HFFc6 (cell line): ENCODE results near the gene PLA2G4F. TPM values are rescaled to one million over a fixed set of nuclear protein-coding genes. Genes with fewer than 3 reads are reported as not detected.

Source experiments
- DNase-seq: peaks from one replicate; pipeline ENCODE4 v3.0.0-alpha.2; 2018
- H3K27ac Mint-ChIP-seq: 2 replicates; pipeline ENCODE4 v1.8.0; 2020; ENCODE audit warnings: mild to moderate bottlenecking, mixed read lengths
- H3K27me3 Mint-ChIP-seq: 2 replicates; pipeline ENCODE4 v1.8.0; 2021; ENCODE audit warnings: mild to moderate bottlenecking, moderate library complexity, mixed read lengths; ENCODE audit not compliant: insufficient read depth
- H3K36me3 Mint-ChIP-seq: 2 replicates; pipeline ENCODE4 v1.8.0; 2021; ENCODE audit warnings: low read depth, mixed read lengths
- H3K4me1 Mint-ChIP-seq: 2 replicates; pipeline ENCODE4 v1.8.0; 2020; ENCODE audit warnings: low read depth, mixed read lengths
- H3K4me3 Mint-ChIP-seq: 2 replicates; pipeline ENCODE4 v1.8.0; 2020; ENCODE audit warnings: mild to moderate bottlenecking, moderate library complexity, mixed read lengths
- H3K9me3 Mint-ChIP-seq: 2 replicates; pipeline ENCODE4 v1.8.0; 2020; ENCODE audit warnings: mild to moderate bottlenecking, mixed read lengths
- long read RNA-seq: library from polyadenylated mRNA; unstranded; transcript quantifications from one replicate; pipeline ENCODE4 v2.0.0, GENCODE V29; 2019
- total RNA-seq, 6 experiments: library from RNA; stranded (reverse); fragmentation: NEBNext Ultra II Directional; extraction: Animal tissue kit (Norgen Biotek cat#: 25700); gene quantifications; 2 replicates in 1 of 6; 3 replicates in 5 of 6; pipeline ENCODE4 v1.2.3, GENCODE V29; 2021
- TF ChIP-seq, protein P1 (sequence below): fragments of 200-600 bp; sonication (generic); IDR thresholded peaks from 2 replicates; pipeline ENCODE4 v1.5.0; 2021; ENCODE audit warnings: antibody characterized with exemption, mild to moderate bottlenecking

Gene PLA2G4F, protein sequence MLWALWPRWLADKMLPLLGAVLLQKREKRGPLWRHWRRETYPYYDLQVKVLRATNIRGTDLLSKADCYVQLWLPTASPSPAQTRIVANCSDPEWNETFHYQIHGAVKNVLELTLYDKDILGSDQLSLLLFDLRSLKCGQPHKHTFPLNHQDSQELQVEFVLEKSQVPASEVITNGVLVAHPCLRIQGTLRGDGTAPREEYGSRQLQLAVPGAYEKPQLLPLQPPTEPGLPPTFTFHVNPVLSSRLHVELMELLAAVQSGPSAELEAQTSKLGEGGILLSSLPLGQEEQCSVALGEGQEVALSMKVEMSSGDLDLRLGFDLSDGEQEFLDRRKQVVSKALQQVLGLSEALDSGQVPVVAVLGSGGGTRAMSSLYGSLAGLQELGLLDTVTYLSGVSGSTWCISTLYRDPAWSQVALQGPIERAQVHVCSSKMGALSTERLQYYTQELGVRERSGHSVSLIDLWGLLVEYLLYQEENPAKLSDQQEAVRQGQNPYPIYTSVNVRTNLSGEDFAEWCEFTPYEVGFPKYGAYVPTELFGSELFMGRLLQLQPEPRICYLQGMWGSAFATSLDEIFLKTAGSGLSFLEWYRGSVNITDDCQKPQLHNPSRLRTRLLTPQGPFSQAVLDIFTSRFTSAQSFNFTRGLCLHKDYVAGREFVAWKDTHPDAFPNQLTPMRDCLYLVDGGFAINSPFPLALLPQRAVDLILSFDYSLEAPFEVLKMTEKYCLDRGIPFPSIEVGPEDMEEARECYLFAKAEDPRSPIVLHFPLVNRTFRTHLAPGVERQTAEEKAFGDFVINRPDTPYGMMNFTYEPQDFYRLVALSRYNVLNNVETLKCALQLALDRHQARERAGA
- total RNA-seq, result not detected
- long read RNA-seq, result 0 reads

DNA sequence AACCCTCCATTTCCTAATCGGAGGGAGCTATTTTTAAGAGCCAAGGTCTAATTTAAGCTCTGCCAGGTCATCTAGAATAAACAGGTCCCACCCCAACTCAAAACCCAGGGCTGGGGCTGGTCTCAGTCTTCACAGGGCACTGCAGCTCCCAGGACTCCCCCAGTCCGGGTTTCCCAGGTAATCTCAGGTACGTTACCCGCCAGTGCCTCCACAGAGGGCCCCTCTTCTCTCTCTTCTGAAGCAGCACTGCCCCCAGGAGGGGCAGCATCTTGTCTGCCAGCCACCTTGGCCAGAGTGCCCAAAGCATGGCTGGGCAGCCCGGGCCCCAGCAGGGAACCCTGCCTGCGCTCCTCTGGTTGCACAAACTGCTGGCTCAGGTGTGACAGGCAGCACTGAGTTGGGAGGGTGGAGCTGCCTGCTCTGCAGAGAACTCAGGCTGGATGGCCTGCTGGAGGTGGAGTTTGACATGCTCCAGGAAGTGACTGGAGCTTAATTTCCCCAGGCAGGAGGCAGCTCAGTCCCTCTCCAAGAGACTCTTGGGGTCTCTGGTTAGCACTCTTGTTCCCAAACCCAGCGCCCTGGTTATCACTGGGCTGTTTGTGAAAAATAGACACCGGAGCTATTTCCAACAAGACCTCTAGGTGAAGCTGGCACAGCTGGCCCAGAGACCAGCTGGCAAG is at the start of gene PLA2G4F:
PLA2G4F (minus strand) TSS at position 394 of the 680 bp plus-strand sequence; CDS start at position 307, 87 bp downstream.
- no peak within 1 kb of the TSS for H3K27ac Mint-ChIP-seq
- peaks cover 6% of the 10 kb centered on the region for H3K36me3 Mint-ChIP-seq
- H3K4me1 Mint-ChIP-seq, result peaks cover 9% of the 10 kb centered on the region
- DNase-seq, result no peak
- no peak within 1 kb of the TSS for H3K4me3 Mint-ChIP-seq
- TF ChIP-seq, protein P1, sequence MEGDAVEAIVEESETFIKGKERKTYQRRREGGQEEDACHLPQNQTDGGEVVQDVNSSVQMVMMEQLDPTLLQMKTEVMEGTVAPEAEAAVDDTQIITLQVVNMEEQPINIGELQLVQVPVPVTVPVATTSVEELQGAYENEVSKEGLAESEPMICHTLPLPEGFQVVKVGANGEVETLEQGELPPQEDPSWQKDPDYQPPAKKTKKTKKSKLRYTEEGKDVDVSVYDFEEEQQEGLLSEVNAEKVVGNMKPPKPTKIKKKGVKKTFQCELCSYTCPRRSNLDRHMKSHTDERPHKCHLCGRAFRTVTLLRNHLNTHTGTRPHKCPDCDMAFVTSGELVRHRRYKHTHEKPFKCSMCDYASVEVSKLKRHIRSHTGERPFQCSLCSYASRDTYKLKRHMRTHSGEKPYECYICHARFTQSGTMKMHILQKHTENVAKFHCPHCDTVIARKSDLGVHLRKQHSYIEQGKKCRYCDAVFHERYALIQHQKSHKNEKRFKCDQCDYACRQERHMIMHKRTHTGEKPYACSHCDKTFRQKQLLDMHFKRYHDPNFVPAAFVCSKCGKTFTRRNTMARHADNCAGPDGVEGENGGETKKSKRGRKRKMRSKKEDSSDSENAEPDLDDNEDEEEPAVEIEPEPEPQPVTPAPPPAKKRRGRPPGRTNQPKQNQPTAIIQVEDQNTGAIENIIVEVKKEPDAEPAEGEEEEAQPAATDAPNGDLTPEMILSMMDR, result 0 out of 2 replicates have a peak, but pooled peaks have one; percentile 14
- no peaks in the 10 kb centered on the region for H3K9me3 Mint-ChIP-seq
- H3K27me3 Mint-ChIP-seq, result peaks cover 12% of the 10 kb centered on the region

DNA sequence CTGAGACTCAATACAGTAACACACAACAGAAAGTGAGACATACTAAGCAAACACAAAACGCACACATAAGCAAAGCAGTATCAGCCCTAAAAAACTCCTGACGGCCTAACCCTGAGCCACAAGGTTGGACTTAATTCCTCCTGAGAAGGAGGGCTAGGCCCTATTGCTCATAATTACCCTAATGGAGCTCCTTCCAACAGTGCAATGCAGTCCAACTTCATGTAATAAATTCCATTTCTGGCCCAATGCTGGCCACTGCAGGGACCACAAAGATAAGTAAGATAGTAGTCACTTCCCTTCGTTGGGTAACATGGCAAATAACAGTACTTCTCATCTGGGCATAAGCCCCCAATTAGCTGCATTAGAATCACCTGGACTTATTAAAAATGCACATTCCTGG is 47.5 kb upstream of the PLA2G4F start:
- DNase-seq, result peak; percentile 24
- Mint-ChIP-seq H3K36me3 (peaks cover 25% of the 10 kb centered on the region), H3K27me3 (no peaks in the 10 kb centered on the region), H3K27ac (no peak overlapping the region), H3K9me3 (no peaks in the 10 kb centered on the region), H3K4me3 (no peak overlapping the region), H3K4me1 (peaks cover 73% of the 10 kb centered on the region)
- TF ChIP-seq, protein P1, result no peak

DNA sequence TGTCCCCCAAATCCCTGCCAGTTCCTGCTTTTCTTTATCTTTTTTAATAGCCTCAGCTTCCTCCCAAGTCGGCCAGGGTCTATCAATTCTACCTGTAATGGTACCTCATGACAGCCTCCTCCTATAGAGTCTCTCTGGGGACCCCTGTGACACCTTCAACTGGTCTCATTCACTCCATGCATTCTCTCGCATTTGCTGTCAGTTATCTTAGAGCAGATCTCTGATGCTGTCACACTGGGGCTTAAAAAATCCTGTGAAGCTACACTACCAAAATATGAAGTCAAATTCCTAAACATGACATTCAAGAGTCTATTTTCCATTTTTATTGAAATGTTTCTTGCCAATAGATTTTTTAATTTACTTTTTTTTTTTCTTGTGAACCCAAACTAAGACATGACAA is 46.2 kb upstream of the PLA2G4F start:
- H3K4me1 Mint-ChIP-seq, result peaks cover 76% of the 10 kb centered on the region
- no peak for DNase-seq
- H3K9me3 Mint-ChIP-seq, result no peaks in the 10 kb centered on the region
- H3K27me3 Mint-ChIP-seq, result no peaks in the 10 kb centered on the region
- TF ChIP-seq, protein P1, result no peak
- no peak overlapping the region; the same call in 1 of the 2 replicates for H3K27ac Mint-ChIP-seq
- peaks cover 19% of the 10 kb centered on the region for H3K36me3 Mint-ChIP-seq
- H3K4me3 Mint-ChIP-seq, result no peak overlapping the region; the same call in 1 of the 2 replicates

DNA sequence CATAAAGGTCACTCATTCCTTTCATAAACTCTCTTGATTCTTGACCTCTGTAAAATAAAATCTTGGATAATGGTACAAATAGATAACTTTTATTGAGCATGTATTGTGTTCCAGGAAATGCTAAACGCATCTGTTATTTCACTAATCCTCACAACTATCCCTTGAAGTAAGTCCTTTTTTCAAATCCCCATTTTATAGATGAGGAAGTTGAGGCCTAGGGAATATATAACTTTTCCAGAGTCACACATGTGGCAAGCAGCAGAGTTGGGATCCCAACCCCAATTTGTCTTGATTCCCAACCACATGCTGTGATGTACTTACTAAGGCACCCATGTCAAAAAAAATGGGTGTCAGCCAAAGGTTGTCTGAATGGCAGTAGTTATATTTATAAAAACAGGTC is 45.4 kb upstream of the PLA2G4F start:
- H3K36me3 Mint-ChIP-seq, result peaks cover 12% of the 10 kb centered on the region
- H3K4me3 Mint-ChIP-seq, result no peak overlapping the region
- H3K27me3 Mint-ChIP-seq, result no peaks in the 10 kb centered on the region
- H3K9me3 Mint-ChIP-seq, result no peaks in the 10 kb centered on the region
- DNase-seq, result no peak
- H3K27ac Mint-ChIP-seq, result no peak overlapping the region
- peaks cover 72% of the 10 kb centered on the region for H3K4me1 Mint-ChIP-seq
- TF ChIP-seq, protein P1, result no peak

DNA sequence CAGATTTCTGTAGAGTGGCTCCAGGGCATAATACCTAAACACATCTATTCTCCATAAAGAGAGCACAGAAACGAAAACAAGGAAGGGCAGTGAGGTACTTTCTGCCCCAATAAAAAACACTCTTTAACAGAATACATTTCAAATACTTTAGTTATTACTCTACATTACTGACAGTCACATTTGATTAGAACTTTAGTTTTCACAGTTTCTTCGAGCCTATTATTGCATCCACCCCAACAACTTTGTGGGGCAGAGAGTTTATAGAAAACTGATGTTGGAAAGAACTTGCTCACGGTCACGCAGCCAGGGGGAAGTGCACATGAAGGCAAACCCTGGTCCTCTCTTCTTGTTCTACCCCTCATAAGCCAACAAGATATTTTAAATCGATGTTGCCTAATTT is 42.7 kb upstream of the PLA2G4F start:
- TF ChIP-seq, protein P1, result no peak
- Mint-ChIP-seq H3K4me3 (peak overlapping the region; percentile 62), H3K36me3 (peaks cover 18% of the 10 kb centered on the region), H3K27me3 (no peaks in the 10 kb centered on the region), H3K4me1 (peaks cover 53% of the 10 kb centered on the region), H3K9me3 (no peaks in the 10 kb centered on the region), H3K27ac (peak overlapping the region; percentile 81)
- DNase-seq, result peak; percentile 56
